Fibroblast of pulmonary artery (primary cell): ENCODE results near the gene ARHGEF7.
A peak's percentile ranks its signal among the peaks of the same experiment; 100 is the strongest.

Experiments used
- DNase-seq: peaks from one replicate; pipeline ENCODE4 v3.0.0-alpha.2; 2010; ENCODE audit warnings: low read depth
- H3K4me3 ChIP-seq: replicated peaks from 2 replicates; pipeline ENCODE4 v1.5.1; 2011; ENCODE audit warnings: low read depth, mild to moderate bottlenecking, control low read depth, low read length, moderate library complexity
- CTCF ChIP-seq: IDR thresholded peaks from 2 replicates; pipeline ENCODE4 v1.5.1; 2011; ENCODE audit warnings: mild to moderate bottlenecking, control low read depth, low read length, inconsistent platforms; ENCODE audit errors: missing control alignments

Gene ARHGEF7

GRCh38 chr13:111111376-111111937 lies 3.7 kb upstream of the ARHGEF7 start:
- H3K4me3 ChIP-seq, result no peak overlapping the region
- no peak for TF ChIP-seq CTCF
- no peak for DNase-seq

DNA sequence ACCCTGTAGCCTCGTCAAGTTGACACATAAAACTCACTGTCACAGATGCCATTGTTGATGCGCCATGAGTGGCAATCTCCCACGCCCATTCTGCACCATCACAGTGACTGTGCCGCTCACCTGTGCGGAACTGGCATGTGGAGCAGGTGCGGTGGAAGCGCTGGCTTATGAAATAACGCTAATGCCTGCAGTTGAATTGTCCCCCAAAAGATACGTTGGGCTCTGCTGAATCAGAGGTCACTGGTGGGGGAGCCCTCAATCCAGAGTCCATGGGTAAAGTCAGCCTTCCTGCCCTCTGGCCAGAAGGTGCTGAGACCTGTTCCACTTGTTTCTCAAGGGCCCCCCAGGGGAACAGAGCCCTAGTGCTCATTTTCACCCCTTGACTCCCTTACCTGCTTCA lies 2.9 kb upstream of the ARHGEF7 start:
- H3K4me3 ChIP-seq, result no peak overlapping the region
- TF ChIP-seq CTCF, result no peak
- no peak for DNase-seq

DNA sequence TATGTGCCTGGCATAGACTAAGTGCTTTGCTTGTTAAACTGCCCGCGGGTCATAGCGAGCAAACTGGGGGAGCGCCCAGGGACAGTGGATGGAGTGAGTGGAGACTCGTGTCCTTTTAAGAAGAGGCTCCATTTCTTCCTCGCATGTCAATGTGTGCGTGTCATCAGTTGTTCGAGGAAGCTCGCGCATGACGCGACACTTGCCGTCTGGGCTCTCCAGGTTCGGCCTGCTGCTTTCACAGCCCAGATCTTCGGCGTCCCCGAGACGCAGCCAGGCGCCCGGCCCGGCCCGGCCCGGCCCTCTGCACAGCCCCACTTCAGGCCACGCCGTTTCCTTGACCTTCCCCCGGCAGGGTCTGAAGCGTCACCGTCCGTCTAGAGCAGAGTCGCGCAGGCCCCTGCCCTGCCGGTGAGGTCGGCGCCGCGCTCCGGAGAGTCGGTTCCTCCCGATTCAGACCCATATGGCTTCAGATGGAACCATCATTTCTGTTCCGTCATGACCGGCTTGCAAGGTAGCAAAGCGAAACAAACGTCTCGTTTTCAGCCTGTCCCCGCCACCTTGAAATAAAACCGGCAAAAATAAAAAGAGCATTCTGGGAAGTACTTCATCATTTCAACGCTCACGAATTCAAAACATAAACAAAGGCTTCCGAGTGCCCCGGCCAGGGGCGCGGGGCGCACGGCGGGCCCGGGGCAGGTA lies 599 bp upstream of the ARHGEF7 start:
- peak; percentile 28 for DNase-seq
- no peak for TF ChIP-seq CTCF
- peak overlapping the region; percentile 54 for H3K4me3 ChIP-seq

DNA sequence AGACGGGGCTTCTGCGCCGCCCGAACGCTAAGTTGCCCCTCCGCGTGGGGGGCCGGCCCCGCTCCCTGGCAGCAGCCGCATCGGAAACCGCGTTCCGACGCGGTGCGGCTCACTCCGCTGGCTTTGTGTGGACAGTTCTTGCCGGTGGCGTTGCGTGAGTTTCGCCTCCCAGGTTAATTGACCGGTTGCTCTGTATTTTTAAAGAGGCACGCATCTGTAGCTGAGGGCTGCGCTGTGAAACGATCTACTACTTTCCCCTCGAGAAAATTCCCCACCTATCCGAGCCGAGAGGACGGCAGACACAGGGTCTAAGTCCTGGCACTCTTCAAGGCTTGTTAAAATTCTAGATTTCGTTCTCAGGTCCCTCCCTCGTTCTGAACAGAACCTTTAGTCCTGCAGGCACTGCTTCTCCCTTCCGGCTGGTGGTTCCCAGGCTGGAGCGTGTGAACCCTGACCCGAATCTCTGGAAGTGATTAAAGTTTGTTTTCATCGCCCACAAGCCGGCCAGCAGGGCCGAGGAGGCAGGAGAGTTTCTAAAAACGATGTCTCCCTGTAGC lies 933 bp downstream of the ARHGEF7 start:
- H3K4me3 ChIP-seq, result peak overlapping the region; percentile 35
- DNase-seq, result peak; percentile 59
- no peak for TF ChIP-seq CTCF

DNA sequence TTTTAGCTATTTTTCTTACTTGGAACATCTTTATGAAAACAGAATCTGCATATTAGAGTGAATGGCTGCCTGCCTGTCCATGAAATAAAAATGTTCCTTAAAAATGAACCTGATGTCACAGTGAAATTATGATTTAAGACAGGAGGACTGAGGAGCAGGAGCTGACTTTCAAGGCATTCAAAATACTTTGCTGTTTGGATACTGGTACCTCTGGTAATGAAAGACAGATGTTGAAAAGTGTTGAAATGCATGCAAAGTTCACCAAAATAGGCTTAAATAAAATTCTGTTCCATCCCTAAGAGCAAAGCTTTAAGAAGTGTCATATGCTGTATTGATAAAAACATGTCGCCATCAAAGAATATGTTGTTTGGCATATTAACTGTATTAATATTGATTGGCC lies 1.7 kb downstream of the ARHGEF7 start:
- H3K4me3 ChIP-seq, result no peak overlapping the region
- DNase-seq, result no peak
- TF ChIP-seq CTCF, result no peak

GRCh38 chr13:111117289-111117688 lies 2.2 kb downstream of the ARHGEF7 start:
- TF ChIP-seq CTCF, result no peak
- no peak for DNase-seq
- no peak overlapping the region for H3K4me3 ChIP-seq
